IMR-90 (cell line): ENCODE data around the gene SCAF11. TPM values are rescaled to one million over a fixed set of nuclear protein-coding genes. Genes with fewer than 3 reads are reported as not detected.

Source experiments
- microRNA-seq, 2 experiments: library from miRNA; stranded (forward) in 1 of 2; unstranded in 1 of 2; fragments of 10-50 nt in 1 of 2; fragments of <30 nt in 1 of 2; gene quantifications in 1 of 2; microRNA quantifications in 1 of 2; one replicate each; pipeline versions ENCODE3 to v1.1.0; 2013 to 2020; ENCODE audit not compliant: insufficient read depth in 1 of 2, insufficient read length in 1 of 2, unreplicated experiment in 1 of 2
- polyA plus RNA-seq, 3 experiments: library from polyadenylated mRNA; depleted of rRNA; stranded (reverse); fragments of >200 nt; gene quantifications; 2 replicates each; pipeline ENCODE4 v1.2.3, GENCODE V29; 2012; ENCODE audit warnings: low replicate concordance in 1 of 3
- small RNA-seq, 5 experiments: library from RNA; depleted of rRNA; stranded (forward); fragments of <200 nt; gene quantifications; one replicate each; pipeline ENCODE3, GENCODE V24; 2012
- total RNA-seq: library from RNA; depleted of rRNA; stranded (reverse); fragments of >200 nt; gene quantifications from 2 replicates; pipeline ENCODE4 v1.2.3, GENCODE V29; 2012

SCAF11 gene
- total and polyA plus RNA-seq, 2 of the 4 experiments (the other 2 are of a cell fraction), result 33.9 to 70.4 TPM

Small RNA genes lying within 50 kb of the gene (microRNA-seq; reads per million reads assigned to microRNA genes)
- gene RN7SL246P (ENCODE audit: insufficient read depth, insufficient read length), result not detected

Small RNA genes lying within 50 kb of the gene (small RNA-seq; reads per million reads assigned to genes)
- gene RN7SL246P, result 0 reads per million in 5 experiments
